ENCODE results near the gene GGTLC1. TPM values are rescaled to one million over a fixed set of nuclear protein-coding genes. Genes with fewer than 3 reads are reported as not detected.
A peak's percentile ranks its signal among the peaks of the same experiment; 100 is the strongest.

Gene GGTLC1
- total RNA-seq, 2 experiments from 2014 or later = not detected

DNA sequence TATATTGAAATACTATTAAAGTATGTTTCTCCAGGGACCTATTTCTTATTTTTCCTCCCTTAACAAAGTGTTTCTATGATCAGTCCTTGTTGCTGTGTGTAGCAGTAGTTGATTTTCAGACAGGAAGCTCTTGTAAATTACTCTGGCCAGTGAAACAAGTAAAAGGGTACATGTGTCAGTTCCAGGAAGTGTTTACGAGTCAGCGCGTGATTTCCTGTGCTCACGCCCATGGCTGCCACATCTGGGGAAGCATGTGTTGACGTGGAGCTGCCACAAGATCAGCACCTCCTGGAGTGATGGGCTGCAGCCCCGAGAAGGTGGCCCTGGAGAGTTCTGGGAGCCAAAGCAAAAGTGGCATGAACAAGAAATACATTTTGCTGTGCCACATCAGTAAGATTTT, 38.6 kb upstream of the GGTLC1 start:
- peaks cover 12% of the 10 kb centered on the region for H3K9me3 Mint-ChIP-seq
- H3K27ac Mint-ChIP-seq = peak overlapping the region; percentile 94
- peak overlapping the region; percentile 5 for H3K4me3 Mint-ChIP-seq
- ATAC-seq (peak; percentile 97), DNase-seq (peak; percentile 89)
- ChIA-PET CTCF (interaction anchor here (0.7 to 1.8 kb wide), 8 partner anchors 9 to 133 kb away, joined by 3 to 6 read pairs (median 3); no protein-coding TSS in a partner anchor), POLR2A (interaction anchor here (0.8 to 2.7 kb wide), 4 partner anchors 11 to 112 kb away, joined by 3 to 12 read pairs (median 6); no protein-coding TSS in a partner anchor)
- peaks cover 34% of the 10 kb centered on the region for H3K4me1 Mint-ChIP-seq (ENCODE audit: low read depth)
- intact Hi-C loops (cut with micrococcal nuclease) = no loop called here
- TF ChIP-seq, protein P1, sequence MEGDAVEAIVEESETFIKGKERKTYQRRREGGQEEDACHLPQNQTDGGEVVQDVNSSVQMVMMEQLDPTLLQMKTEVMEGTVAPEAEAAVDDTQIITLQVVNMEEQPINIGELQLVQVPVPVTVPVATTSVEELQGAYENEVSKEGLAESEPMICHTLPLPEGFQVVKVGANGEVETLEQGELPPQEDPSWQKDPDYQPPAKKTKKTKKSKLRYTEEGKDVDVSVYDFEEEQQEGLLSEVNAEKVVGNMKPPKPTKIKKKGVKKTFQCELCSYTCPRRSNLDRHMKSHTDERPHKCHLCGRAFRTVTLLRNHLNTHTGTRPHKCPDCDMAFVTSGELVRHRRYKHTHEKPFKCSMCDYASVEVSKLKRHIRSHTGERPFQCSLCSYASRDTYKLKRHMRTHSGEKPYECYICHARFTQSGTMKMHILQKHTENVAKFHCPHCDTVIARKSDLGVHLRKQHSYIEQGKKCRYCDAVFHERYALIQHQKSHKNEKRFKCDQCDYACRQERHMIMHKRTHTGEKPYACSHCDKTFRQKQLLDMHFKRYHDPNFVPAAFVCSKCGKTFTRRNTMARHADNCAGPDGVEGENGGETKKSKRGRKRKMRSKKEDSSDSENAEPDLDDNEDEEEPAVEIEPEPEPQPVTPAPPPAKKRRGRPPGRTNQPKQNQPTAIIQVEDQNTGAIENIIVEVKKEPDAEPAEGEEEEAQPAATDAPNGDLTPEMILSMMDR (IDR thresholded peaks at IDR 0.05) = no peak
- H3K27me3 Mint-ChIP-seq = no peaks in the 10 kb centered on the region
- peaks cover 8% of the 10 kb centered on the region for H3K36me3 Mint-ChIP-seq (ENCODE audit: low read depth)

DNA sequence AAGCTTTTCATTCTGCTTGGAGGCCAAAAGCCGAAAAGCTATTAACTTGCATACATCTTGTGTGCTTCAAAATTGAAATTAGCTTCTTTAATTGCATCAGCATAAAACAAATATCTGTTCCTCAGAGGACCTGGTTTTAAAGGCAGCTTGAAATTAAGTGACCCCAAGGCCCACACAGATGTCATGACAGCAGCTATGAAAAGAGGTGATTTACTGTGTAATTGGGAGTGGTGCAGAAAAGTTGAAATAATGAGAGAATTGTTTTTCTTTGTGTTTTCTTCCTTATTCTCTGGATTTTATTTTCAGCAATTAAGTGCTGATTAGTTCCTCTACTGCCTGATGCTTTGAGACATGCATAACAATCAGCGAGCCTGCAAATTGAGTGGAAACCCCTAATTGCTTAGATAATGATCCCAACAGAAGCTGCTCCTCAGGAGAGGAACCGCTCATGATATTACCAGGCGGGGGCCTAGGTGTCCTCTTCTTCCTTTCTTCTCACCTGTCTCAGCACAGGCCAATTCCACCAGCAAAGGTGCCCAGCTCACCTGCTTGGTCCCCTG, 34.1 kb upstream of the GGTLC1 start:
- H3K36me3 Mint-ChIP-seq (ENCODE audit: low read depth) = peaks cover 8% of the 10 kb centered on the region
- peaks cover 23% of the 10 kb centered on the region for H3K4me1 Mint-ChIP-seq (ENCODE audit: low read depth)
- H3K27ac Mint-ChIP-seq = no peak overlapping the region
- H3K9me3 Mint-ChIP-seq = peaks cover 5% of the 10 kb centered on the region
- DNase-seq (no peak), ATAC-seq (no peak)
- ChIA-PET CTCF (interaction anchor here (0.8 to 1.2 kb wide), 2 partner anchors 9 kb away, joined by 3 read pairs; no protein-coding TSS in a partner anchor), POLR2A (no interaction called here)
- intact Hi-C loops (cut with micrococcal nuclease) = no loop called here
- TF ChIP-seq, protein P1 (IDR thresholded peaks at IDR 0.05) = no peak
- no peak overlapping the region for H3K4me3 Mint-ChIP-seq
- no peaks in the 10 kb centered on the region for H3K27me3 Mint-ChIP-seq

DNA sequence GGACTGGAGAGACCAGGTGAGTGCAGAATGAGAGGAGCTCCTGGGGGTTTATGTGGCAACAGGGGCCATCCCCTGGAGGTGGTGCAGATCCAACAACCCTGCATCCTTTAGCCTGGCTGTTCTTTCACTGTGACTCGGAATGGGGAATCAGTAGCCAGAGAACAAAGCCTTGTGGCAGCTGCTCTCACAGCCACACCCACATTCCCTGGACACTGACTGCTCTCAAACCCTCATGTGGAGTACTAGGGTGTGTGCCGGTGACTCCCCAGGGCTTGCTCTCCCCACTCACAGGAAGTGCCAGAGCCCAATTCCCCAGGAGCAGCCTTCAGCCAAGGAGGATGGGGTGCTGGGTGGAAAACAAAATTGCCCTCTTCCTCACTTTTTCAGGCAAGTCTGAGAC, 30.2 kb upstream of the GGTLC1 start:
- Mint-ChIP-seq H3K4me3 (no peak overlapping the region), H3K4me1 (ENCODE audit: low read depth) (peaks cover 2% of the 10 kb centered on the region), H3K27ac (no peak overlapping the region), H3K36me3 (ENCODE audit: low read depth) (no peaks in the 10 kb centered on the region), H3K9me3 (no peaks in the 10 kb centered on the region), H3K27me3 (no peaks in the 10 kb centered on the region)
- ChIA-PET POLR2A (interaction anchor here (1.0 kb wide), 1 partner anchor 24 kb away, joined by 3 read pairs; no protein-coding TSS in a partner anchor), CTCF (no interaction called here)
- ATAC-seq (no peak), DNase-seq (no peak)
- intact Hi-C loops (cut with micrococcal nuclease) = no loop called here
- TF ChIP-seq, protein P1 (IDR thresholded peaks at IDR 0.05) = no peak

DNA sequence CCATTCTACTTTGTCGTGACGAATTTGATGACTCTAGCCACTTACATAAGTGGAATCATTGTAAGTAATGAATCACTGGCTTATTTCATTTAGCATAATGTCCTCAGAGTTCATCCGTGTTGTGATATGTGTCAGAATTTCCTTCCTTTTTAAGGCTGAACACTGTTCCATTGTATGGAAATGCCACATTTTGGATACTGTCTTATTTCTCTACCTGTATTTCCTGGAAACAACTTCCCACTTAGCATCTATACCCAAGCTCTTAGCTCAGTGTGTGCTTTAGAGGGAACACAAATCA, 28.8 kb upstream of the GGTLC1 start:
- POLR2A ChIA-PET = no interaction called here
- intact Hi-C loops (cut with micrococcal nuclease) = no loop called here
- no peak for DNase-seq
- Mint-ChIP-seq H3K27me3 (no peaks in the 10 kb centered on the region), H3K4me1 (ENCODE audit: low read depth) (peaks cover 2% of the 10 kb centered on the region), H3K27ac (no peak overlapping the region), H3K9me3 (no peaks in the 10 kb centered on the region), H3K4me3 (no peak overlapping the region), H3K36me3 (ENCODE audit: low read depth) (no peaks in the 10 kb centered on the region)
- ATAC-seq = no peak
- TF ChIP-seq, protein P1 (IDR thresholded peaks at IDR 0.05) = no peak
- CTCF ChIA-PET = no interaction called here

DNA sequence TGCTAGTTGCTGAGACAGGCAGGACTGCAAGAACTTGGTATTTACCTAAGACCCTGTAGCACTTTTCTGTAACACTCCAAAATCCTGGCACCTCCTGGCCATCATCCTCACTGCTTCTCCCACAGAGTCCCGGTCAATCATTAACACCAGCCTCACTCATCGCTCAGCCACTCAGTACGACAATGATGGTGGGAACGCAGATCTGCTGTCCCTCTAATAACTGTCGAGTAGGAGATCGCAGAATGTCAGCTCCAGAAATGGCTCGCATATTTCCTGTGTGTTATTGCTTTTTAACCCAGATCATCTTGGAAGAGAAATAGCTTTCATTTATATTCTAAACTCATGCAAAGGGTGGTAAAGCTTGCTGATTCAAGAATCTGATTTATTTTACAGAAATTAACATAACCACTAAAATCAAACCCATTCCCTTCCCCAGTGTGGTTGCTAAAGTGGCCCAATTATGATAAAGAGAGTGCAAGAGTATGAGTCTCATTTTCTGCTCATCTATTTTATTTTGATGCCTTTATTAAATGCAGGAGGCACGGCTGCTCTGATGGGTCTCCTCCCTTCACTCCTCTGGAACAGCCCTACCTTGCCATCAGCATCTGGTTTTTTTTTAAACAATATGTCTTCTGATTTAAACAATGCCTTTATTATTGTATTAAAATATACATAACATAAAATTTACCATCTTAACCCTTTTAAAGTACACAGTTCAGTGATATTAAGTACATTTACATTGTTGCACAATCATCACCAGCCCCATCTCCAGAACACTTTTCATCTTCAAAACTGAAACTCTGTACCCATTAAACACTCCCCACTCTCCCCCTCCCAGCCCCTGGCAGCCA, 28.3 kb upstream of the GGTLC1 start:
- ATAC-seq (no peak), DNase-seq (no peak)
- Mint-ChIP-seq H3K9me3 (no peaks in the 10 kb centered on the region), H3K4me3 (no peak overlapping the region), H3K36me3 (ENCODE audit: low read depth) (no peaks in the 10 kb centered on the region), H3K4me1 (ENCODE audit: low read depth) (peaks cover 2% of the 10 kb centered on the region), H3K27ac (no peak overlapping the region), H3K27me3 (no peaks in the 10 kb centered on the region)
- ChIA-PET CTCF (no interaction called here), POLR2A (no interaction called here)
- intact Hi-C loops (cut with micrococcal nuclease) = no loop called here
- TF ChIP-seq, protein P1 (IDR thresholded peaks at IDR 0.05) = no peak

All from activated CD8-positive, alpha-beta T cell treated with anti-CD3 and anti-CD28 coated beads for 36 hours (primary cell).